MCF 10A (cell line): ENCODE results near the gene TPM1. TPM values are rescaled to one million over a fixed set of nuclear protein-coding genes. Genes with fewer than 3 reads are reported as not detected.

Experiments
- BruUV-seq: library from RNA; stranded (reverse); fragments of 400-500 nt; replicated peaks from 2 replicates; lab custom pipeline; 2021; lab: Mats Ljungman, UMichigan
- CTCF ChIA-PET: fragments of 300-600 bp; sonication (Branson Sonifier 250); formaldehyde crosslinking; extraction: SDS; loops from one replicate; lab custom pipeline; 2021; ENCODE audit warnings: antibody characterized with exemption, inconsistent platforms; lab: Yijun Ruan, JAX
- POLR2A ChIA-PET: fragments of 300-600, 350-650 bp; sonication (Branson Sonifier 250); formaldehyde crosslinking; extraction: SDS; loops from one replicate; lab custom pipeline; 2020; ENCODE audit warnings: antibody characterized with exemption, inconsistent platforms; lab: Yijun Ruan, JAX
- DNase-seq: peaks from one replicate; pipeline ENCODE4 v3.0.0-alpha.2; 2018; ENCODE audit not compliant: unreplicated experiment
- H3K27ac Mint-ChIP-seq: one replicate; pipeline ENCODE4 v1.8.0; 2022; ENCODE audit warnings: mild to moderate bottlenecking, low read depth, mixed read lengths; ENCODE audit not compliant: unreplicated experiment
- H3K27me3 Mint-ChIP-seq: one replicate; pipeline ENCODE4 v1.8.0; 2022; ENCODE audit warnings: mixed read lengths; ENCODE audit not compliant: insufficient read depth, unreplicated experiment
- H3K36me3 Mint-ChIP-seq: one replicate; pipeline ENCODE4 v1.8.0; 2022; ENCODE audit warnings: mild to moderate bottlenecking, moderate library complexity, mixed read lengths; ENCODE audit not compliant: insufficient read depth, unreplicated experiment
- H3K4me1 Mint-ChIP-seq: one replicate; pipeline ENCODE4 v1.8.0; 2022; ENCODE audit warnings: mixed read lengths; ENCODE audit not compliant: insufficient read depth, unreplicated experiment
- H3K4me3 Mint-ChIP-seq: one replicate; pipeline ENCODE4 v1.8.0; 2022; ENCODE audit warnings: mild to moderate bottlenecking, moderate library complexity, mixed read lengths; ENCODE audit not compliant: unreplicated experiment
- H3K9me3 Mint-ChIP-seq: one replicate; pipeline ENCODE4 v1.8.0; 2022; ENCODE audit warnings: mixed read lengths; ENCODE audit not compliant: unreplicated experiment
- CTCF ChIP-seq: fragments of 200-600 bp; IDR thresholded peaks from one replicate; pipeline ENCODE4 v1.8.0; 2022; ENCODE audit warnings: antibody characterized with exemption, mild to moderate bottlenecking; ENCODE audit not compliant: unreplicated experiment
- intact Hi-C: fragments of 100-400 bp; cut with micrococcal nuclease; formaldehyde crosslinking; loops from 2 replicates; pipeline ENCODE4 v1.14.1; 2022
- total RNA-seq: library from RNA; stranded (reverse); gene quantifications from 2 replicates; pipeline ENCODE4 v1.2.3, GENCODE V29; 2022

Gene TPM1
- total RNA-seq, 1 experiment from 2014 or later: 67.8 TPM

- no peak overlapping the region for H3K27ac Mint-ChIP-seq
- no TSS peak for BruUV-seq
- ChIA-PET CTCF (interaction anchor here (0.6 to 7.7 kb wide), 6 partner anchors 9 to 698 kb away, joined by 3 to 109 read pairs (median 8); no protein-coding TSS in a partner anchor), POLR2A (interaction anchor here (1.0 to 5.6 kb wide), 7 partner anchors 10 to 287 kb away, joined by 3 to 43 read pairs (median 5); no protein-coding TSS in a partner anchor)
- no peak for DNase-seq
- intact Hi-C loops: loop anchor here (5.0 kb wide), 1 partner anchor 149 kb away; no protein-coding TSS in a partner anchor
- H3K4me1 Mint-ChIP-seq: peaks cover 50% of the 10 kb centered on the region
- H3K36me3 Mint-ChIP-seq: peaks cover 28% of the 10 kb centered on the region
- no peaks in the 10 kb centered on the region for H3K27me3 Mint-ChIP-seq
- H3K9me3 Mint-ChIP-seq: no peaks in the 10 kb centered on the region
- H3K4me3 Mint-ChIP-seq: peak overlapping the region; percentile 2
- TF ChIP-seq CTCF: no peak
These were observed 3.3 kb downstream of the TPM1 start for GRCh38 chr15:63045879-63046278.

GRCh38 chr15:63046917-63047760, 4.6 kb downstream of the TPM1 start:
- no peaks in the 10 kb centered on the region for H3K27me3 Mint-ChIP-seq
- peak overlapping the region; percentile 96 for H3K4me3 Mint-ChIP-seq
- TF ChIP-seq CTCF: no peak
- H3K9me3 Mint-ChIP-seq: no peaks in the 10 kb centered on the region
- DNase-seq: no peak
- BruUV-seq: no TSS peak
- H3K36me3 Mint-ChIP-seq: peaks cover 34% of the 10 kb centered on the region
- CTCF ChIA-PET: interaction anchor here (0.5 to 7.7 kb wide), 42 partner anchors 10 to 624 kb away, joined by 3 to 109 read pairs (median 6); no protein-coding TSS in a partner anchor
- POLR2A ChIA-PET: interaction anchor here (0.5 to 5.6 kb wide), 24 partner anchors 8 to 1065 kb away, joined by 3 to 43 read pairs (median 5); partner anchors contain the start of gene RPS27L
- intact Hi-C loops: loop anchor here (5.0 kb wide), 1 partner anchor 150 kb away; no protein-coding TSS in a partner anchor
- H3K4me1 Mint-ChIP-seq: peaks cover 62% of the 10 kb centered on the region
- H3K27ac Mint-ChIP-seq: peak overlapping the region; percentile 74

GRCh38 chr15:63047792-63048114, 5.2 kb downstream of the TPM1 start:
- no TSS peak for BruUV-seq
- Mint-ChIP-seq H3K4me3 (peak overlapping the region; percentile 96), H3K4me1 (peaks cover 68% of the 10 kb centered on the region), H3K27me3 (no peaks in the 10 kb centered on the region), H3K27ac (peak overlapping the region; percentile 74), H3K9me3 (no peaks in the 10 kb centered on the region), H3K36me3 (peaks cover 34% of the 10 kb centered on the region)
- ChIA-PET POLR2A (interaction anchor here (0.5 to 5.6 kb wide), 26 partner anchors 9 to 1064 kb away, joined by 3 to 43 read pairs (median 5); partner anchors contain the start of gene RPS27L), CTCF (interaction anchor here (0.7 to 7.7 kb wide), 40 partner anchors 9 to 625 kb away, joined by 3 to 109 read pairs (median 6); no protein-coding TSS in a partner anchor)
- no peak for TF ChIP-seq CTCF
- DNase-seq: no peak
- intact Hi-C loops: loop anchor here (1.0 to 5.0 kb wide), 3 partner anchors 33 to 199 kb away; no protein-coding TSS in a partner anchor
